Thoracic aorta (tissue), 2 donors: Measurements from ENCODE around the gene TSPAN4. TPM values are rescaled to one million over a fixed set of nuclear protein-coding genes. Genes with fewer than 3 reads are reported as not detected.

Experiments
- ATAC-seq: fragments of 150-250 bp; one replicate; pipeline ENCODE4 v1.8.0; 2017; ENCODE audit warnings: low read depth; ENCODE audit not compliant: insufficient number of reproducible peaks, low FRiP score
- DNase-seq: peaks from one replicate; pipeline ENCODE4 v3.0.0-alpha.2; 2020; ENCODE audit warnings: low spot score
- H3K27ac ChIP-seq, 2 donors: fragments of 200-600 bp; sonication (generic); 1 replicate in 1 of 2; 2 replicates in 1 of 2; pipeline ENCODE4 v1.5.1; 2016; ENCODE audit warnings: mild to moderate bottlenecking in 2 of 2, moderate library complexity in 2 of 2
- H3K27me3 ChIP-seq: fragments of 200-600 bp; sonication (generic); replicated peaks from 2 replicates; pipeline ENCODE4 v1.6.0; 2016; ENCODE audit warnings: mild to moderate bottlenecking; ENCODE audit not compliant: insufficient read depth
- H3K36me3 ChIP-seq: fragments of 200-600 bp; sonication (generic); one replicate; pipeline ENCODE4 v1.5.1; 2016
- H3K4me1 ChIP-seq, 2 donors: fragments of 200-600 bp; sonication (generic); 1 replicate in 1 of 2; 2 replicates in 1 of 2; pipeline versions ENCODE4 v1.5.1 to v1.6.0; 2016; ENCODE audit warnings: low read depth in 2 of 2, mild to moderate bottlenecking in 1 of 2; ENCODE audit not compliant: control insufficient read depth in 1 of 2
- H3K4me3 ChIP-seq: fragments of 200-600 bp; sonication (generic); 2 replicates; pipeline ENCODE4 v1.5.1; 2016; ENCODE audit warnings: mild to moderate bottlenecking
- H3K9me3 ChIP-seq: fragments of 200-600 bp; sonication (generic); 2 replicates; pipeline ENCODE4 v1.5.1; 2016
- total RNA-seq, 2 donors: library from RNA; depleted of rRNA; stranded (reverse); fragments of >200 nt; gene quantifications; one replicate each; pipeline versions ENCODE4 v1.1.0 to v1.2.3, GENCODE V29; 2016
- TF ChIP-seq, protein P1 (sequence below): fragments of 200-600 bp; sonication (generic); IDR thresholded peaks from one replicate; pipeline ENCODE4 v1.5.1; 2019; ENCODE audit warnings: antibody characterized with exemption

The TSPAN4 gene
- total RNA-seq, 2 donors from 2014 or later, result 55.5 to 107 TPM

- H3K27me3 ChIP-seq, result no peaks in the 10 kb centered on the region
- TF ChIP-seq, protein P1, sequence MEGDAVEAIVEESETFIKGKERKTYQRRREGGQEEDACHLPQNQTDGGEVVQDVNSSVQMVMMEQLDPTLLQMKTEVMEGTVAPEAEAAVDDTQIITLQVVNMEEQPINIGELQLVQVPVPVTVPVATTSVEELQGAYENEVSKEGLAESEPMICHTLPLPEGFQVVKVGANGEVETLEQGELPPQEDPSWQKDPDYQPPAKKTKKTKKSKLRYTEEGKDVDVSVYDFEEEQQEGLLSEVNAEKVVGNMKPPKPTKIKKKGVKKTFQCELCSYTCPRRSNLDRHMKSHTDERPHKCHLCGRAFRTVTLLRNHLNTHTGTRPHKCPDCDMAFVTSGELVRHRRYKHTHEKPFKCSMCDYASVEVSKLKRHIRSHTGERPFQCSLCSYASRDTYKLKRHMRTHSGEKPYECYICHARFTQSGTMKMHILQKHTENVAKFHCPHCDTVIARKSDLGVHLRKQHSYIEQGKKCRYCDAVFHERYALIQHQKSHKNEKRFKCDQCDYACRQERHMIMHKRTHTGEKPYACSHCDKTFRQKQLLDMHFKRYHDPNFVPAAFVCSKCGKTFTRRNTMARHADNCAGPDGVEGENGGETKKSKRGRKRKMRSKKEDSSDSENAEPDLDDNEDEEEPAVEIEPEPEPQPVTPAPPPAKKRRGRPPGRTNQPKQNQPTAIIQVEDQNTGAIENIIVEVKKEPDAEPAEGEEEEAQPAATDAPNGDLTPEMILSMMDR, result no peak
- H3K4me1 ChIP-seq, result no peaks in the 10 kb centered on the region
- ATAC-seq, result no peak
- no peaks in the 10 kb centered on the region for H3K9me3 ChIP-seq
- H3K27ac ChIP-seq, result no peak overlapping the region
- H3K4me3 ChIP-seq, result no peak overlapping the region
- peaks cover 36% of the 10 kb centered on the region for H3K36me3 ChIP-seq
- no peak for DNase-seq
Observed at GRCh38 chr11:898143-898511, 55.5 kb downstream of the TSPAN4 start.

GRCh38 chr11:898540-899190 lies 56.0 kb downstream of the TSPAN4 start:
- TF ChIP-seq, protein P1, result no peak
- Histone ChIP-seq H3K36me3 (peaks cover 37% of the 10 kb centered on the region), H3K4me3 (no peak overlapping the region), H3K27ac (no peak overlapping the region), H3K4me1 (no peaks in the 10 kb centered on the region), H3K9me3 (no peaks in the 10 kb centered on the region), H3K27me3 (no peaks in the 10 kb centered on the region)
- ATAC-seq, result no peak
- no peak for DNase-seq

DNA sequence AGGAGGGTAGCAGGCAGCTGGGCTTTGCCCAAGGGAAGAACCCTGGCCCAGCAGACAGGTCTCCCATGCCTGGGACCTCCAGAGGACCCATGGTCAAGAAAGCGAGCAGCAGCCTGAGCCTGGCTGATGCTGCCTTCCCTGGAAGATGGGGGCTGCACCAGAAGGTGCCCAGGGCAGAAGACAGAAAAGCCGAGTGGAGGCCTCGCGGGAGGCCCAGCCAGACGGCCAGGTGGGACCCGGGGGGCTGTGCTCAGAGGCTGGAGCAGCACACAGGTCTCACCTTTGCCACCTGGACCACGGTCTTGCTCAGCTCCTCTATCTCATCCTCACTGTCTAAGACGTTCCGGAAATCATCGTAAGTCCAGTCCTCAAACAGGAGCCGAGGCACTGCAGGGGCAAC lies 57.1 kb downstream of the TSPAN4 start:
- no peak overlapping the region for H3K4me3 ChIP-seq
- no peak for ATAC-seq
- no peak overlapping the region for H3K27ac ChIP-seq
- DNase-seq, result no peak
- no peaks in the 10 kb centered on the region for H3K9me3 ChIP-seq
- H3K36me3 ChIP-seq, result peaks cover 47% of the 10 kb centered on the region
- TF ChIP-seq, protein P1, result no peak
- no peaks in the 10 kb centered on the region for H3K27me3 ChIP-seq
- H3K4me1 ChIP-seq, result no peaks in the 10 kb centered on the region

GRCh38 chr11:900545-900944 lies 57.9 kb downstream of the TSPAN4 start:
- peaks cover 48% of the 10 kb centered on the region for H3K36me3 ChIP-seq

GRCh38 chr11:901452-902061 lies 58.9 kb downstream of the TSPAN4 start:
- Histone ChIP-seq H3K4me3 (no peak overlapping the region), H3K36me3 (peaks cover 48% of the 10 kb centered on the region), H3K4me1 (no peaks in the 10 kb centered on the region), H3K9me3 (no peaks in the 10 kb centered on the region), H3K27me3 (no peaks in the 10 kb centered on the region), H3K27ac (no peak overlapping the region)
- no peak for ATAC-seq
- no peak for DNase-seq
- TF ChIP-seq, protein P1, result no peak

More at GRCh38 chr11:900545-900944, 57.9 kb downstream of the TSPAN4 start:
- TF ChIP-seq, protein P1, result no peak
- H3K27ac ChIP-seq, result no peak overlapping the region
- no peak for ATAC-seq
- no peaks in the 10 kb centered on the region for H3K9me3 ChIP-seq
- DNase-seq, result no peak
- no peaks in the 10 kb centered on the region for H3K27me3 ChIP-seq
- no peak overlapping the region for H3K4me3 ChIP-seq
- no peaks in the 10 kb centered on the region for H3K4me1 ChIP-seq
